GM18951 (cell line): ENCODE results near the gene COIL.
"Not testable (repeated sequence)": the region's sequence is repeated elsewhere in the genome, so short reads cannot be mapped to it uniquely, and the experiment has no call there.

ENCODE experiments used
- POLR2A ChIP-seq: IDR thresholded peaks from 4 replicates; pipeline ENCODE4 v1.6.1; 2011; ENCODE audit warnings: mild to moderate bottlenecking; ENCODE audit not compliant: insufficient read length, insufficient read depth; ENCODE audit errors: extremely low read depth
- in situ Hi-C: fragments of 300-500 bp; cut with MboI; formaldehyde crosslinking; loops from one replicate; pipeline ENCODE4 v1.12.0; 2022; ENCODE audit warnings: low sequenced_read_pairs, mixed read lengths, inconsistent platforms; ENCODE audit not compliant: unreplicated experiment

Gene COIL

DNA sequence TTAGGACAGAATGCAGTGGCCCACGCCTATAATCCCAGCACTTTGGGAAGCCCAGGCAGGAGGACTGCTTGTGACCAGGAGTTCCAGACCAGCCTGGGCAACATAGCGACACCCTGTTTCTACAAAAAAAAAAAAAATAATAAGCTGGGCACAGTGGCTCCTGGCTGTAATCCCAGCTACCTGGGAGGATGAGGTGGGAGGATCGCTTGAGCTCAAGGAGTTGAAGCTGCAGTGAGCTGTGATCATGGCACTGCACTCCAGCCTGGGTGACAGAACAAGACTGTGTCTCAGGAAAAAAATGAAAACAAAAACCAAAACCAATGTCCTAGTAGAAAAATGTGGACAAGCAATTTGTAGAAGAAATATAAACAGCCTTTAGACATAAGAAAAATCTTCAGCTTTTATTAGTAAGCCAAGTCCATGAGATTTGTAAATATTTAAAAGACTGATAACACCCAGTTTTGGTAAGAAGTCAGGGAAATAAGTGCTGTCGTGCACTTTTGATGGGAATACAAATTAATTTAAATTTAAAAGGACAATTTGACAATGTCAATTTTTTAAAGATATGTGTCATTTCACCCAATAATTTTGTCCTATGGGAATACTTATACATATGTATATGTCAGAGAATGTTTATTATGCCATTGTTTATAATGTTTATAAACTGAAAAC is 28.2 kb upstream of the COIL start:
- in situ Hi-C loops: no loop called here

DNA sequence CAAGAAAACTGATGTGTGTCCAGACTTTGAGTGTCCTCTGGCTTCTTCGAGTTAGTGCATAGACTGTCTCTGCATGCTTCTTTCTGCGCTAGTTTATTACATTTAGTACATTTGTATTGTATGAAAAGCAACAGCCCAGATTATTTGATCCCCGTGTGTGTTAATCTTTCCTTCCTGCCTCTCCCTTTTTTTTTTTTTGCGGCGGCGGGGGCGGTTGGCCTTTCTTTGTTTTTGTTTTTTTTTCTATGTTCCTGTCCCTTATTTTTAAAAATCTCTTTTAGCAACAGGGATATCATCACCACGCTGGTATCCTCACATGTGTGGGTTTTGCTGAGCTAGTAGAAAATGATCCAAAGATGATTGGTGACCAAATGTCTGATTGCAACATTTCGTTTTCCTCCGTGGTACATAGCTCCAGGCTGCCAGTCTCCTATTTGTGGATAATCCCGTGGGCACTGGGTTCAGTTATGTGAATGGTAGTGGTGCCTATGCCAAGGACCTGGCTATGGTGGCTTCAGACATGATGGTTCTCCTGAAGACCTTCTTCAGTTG is 26.5 kb upstream of the COIL start:
- no peak for TF ChIP-seq POLR2A
- in situ Hi-C loops: no loop called here

More for the DNA sequence above, 28.2 kb upstream of the COIL start:
- no peak for TF ChIP-seq POLR2A

DNA sequence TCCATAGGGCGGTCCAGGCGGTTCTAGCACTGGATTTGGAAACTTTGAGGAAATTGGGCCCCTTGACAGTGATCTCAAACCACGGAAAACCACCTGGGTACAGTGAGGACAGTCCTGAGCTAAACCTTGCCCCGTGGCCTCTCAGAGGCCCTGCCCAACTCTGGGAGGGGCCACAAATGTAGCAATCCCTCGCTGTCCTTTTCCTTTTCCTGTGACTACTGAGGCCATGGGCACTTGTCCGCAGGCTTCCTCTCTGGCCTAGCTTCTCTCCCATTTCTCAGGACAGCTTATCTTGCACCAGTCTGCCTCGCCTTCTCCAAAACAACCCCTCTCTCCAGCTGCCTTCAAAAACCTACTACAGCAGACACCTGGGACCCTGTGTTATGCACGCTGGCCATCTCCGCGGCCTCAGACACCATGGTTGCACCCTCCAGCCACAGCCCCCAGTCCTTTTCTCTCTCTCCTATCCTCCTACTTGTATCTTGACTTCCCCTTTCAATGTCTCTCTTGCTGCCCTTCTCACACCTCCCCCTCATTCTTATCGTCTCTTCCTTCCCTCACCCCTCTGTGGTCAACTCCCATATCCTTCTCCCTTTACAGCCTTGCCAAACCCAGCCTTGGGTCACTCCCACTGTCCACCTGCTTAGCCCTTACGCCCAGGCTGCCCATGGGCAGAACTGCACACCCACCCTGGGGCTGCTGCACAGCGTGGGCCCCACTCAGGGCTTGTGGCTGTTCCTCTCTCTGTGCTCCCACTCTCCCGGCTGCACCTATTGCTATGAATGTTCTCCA is 24.7 kb upstream of the COIL start:
- in situ Hi-C loops: no loop called here
- no peak for TF ChIP-seq POLR2A

DNA sequence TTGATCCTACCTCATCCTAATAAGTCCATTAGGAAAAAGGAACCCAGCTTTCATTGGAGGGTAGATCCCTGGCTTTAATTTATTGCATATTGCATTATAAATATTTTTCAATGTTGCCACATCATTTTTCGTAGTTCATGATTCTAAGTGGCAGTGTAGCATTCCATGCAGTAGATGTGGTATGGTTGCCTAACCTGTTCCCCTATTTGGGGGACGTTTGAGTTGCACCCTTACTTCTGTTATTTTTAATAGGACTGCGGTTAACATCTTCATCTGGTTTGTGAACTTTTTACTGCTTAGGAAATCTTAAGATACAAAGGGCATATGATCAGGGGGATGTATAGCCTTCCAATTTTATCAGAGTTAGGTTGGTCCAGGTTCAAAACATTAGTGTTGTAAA is 22.5 kb upstream of the COIL start:
- in situ Hi-C loops: no loop called here
- TF ChIP-seq POLR2A: no peak

DNA sequence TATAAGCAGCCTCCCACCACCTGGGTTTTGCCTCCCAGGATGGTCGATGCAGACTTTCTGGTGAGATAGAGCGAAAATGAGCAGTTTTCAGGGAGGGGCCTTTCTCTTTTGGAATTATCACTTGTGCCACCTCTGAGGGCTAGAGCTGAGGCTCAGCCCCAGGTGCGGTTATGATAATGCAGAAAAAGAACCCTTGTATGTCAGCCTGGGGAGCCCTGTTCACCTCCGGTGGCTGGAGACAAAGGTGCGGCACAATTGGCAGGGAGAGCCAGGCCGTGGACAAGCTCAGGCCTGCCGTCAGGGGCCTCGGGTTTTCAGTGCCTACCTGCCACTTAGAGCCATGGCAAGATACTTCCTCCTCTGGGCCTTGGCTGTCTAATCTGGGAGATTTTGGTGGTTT is 21.5 kb upstream of the COIL start:
- TF ChIP-seq POLR2A: no peak
- in situ Hi-C loops: no loop called here

DNA sequence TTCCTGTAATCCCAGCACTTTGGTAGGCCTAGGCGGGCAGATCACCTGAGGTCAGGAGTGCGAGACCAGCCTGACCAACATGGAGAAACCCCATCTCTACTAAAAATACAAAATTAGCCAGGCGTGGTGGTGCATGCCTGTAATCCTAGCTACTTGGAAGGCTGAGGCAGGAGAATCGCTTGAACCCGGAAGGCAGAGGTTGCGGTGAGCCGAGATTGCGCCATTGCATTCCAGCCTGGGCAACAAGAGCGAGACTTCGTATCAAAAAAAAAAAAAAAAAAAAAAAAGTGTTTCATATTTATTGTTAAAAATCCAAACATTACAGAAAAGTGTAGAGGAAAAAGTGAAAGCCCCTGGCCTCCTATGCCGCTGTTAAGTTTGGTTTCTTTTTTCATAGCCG is 19.7 kb upstream of the COIL start:
- in situ Hi-C loops: not testable (repeated sequence)

DNA sequence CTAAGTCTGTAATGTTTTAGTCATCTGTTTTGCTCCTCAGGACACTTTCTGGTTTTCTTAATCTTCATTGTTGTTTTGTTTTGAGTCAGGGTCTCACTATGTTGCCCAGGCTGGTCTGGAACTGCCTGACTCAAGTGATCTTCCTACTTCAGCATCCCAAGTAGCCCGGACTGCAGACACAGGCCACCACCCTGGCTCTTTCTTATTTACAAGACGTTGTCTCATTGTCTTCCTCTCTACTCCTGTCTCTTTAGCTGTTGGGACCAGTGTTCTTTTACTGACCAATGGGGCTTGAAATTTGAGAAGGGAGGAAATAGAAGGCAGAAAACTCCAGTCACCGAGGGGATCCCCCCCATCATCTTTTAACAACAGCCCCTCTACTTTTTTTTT is 18.2 kb upstream of the COIL start:
- in situ Hi-C loops: no loop called here
- no peak for TF ChIP-seq POLR2A

DNA sequence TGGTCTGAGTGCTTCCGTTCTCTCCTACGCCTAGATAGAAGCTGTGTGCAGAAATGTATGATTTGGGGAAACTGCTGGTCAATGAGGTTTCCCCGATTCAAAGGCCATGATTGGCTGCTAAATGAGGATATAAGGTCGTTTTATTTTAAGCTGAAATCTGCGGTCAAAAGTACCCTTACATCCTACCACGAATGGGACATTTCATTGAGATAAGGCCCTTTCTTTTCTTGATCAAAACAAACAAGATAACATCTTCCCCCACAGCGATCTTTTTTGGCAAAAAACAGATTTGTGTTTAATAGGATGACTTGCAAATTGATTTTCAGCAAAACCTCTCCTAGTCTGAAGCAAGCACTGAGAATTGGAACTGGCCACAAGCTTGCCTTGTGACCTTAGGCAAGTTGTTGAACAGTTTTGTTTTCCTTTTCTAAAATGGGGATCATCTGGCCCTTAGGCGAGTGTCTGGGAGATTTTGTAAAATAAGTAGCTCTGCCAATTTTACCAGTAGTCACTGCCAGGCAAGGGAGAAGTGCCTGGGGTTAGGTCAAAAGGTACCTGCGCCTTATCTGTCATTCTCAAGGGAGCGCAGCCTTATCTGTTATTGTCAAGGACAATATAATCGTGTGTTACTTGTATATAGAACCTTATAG is 17.7 kb upstream of the COIL start:
- in situ Hi-C loops: no loop called here
- TF ChIP-seq POLR2A: no peak

DNA sequence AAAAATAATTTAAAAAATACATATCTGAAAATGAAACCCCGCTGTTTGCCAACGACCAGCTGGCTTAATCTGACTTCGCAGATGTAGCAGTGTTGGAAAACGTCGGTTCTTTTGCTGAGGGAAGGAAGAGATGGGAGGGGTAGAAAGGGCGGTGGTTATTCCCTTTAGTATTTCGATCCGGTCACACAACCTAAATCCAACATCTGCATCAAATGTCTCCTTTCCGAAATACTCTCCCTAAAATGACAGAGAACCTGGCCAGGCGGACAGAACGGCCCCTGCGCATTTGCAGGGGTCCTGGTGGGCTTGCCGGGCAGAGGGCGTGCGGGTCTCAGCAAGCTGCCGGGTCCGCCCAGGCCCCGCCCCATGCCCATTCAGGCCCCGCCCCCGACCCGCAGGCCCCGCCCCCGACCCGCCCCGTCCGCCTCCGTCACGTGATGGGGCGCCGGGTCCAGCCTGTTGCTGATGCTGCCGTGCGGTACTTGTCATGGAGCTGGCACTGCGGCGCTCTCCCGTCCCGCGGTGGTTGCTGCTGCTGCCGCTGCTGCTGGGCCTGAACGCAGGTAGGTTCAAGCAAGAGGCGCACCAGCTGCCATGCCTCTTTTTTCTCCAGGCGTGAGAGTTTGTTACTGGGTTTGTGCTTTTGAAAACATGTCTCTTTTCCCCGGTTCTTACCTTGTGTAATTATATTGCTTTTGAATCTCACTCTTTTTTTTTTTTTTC is 17.0 kb upstream of the COIL start, which contains the start of gene SCPEP1:
Gene SCPEP1 (plus strand): TSS at position 459 of the 723 bp plus-strand sequence. CDS start 29 bp downstream, at position 488.
- in situ Hi-C loops: no loop called here
- peak; percentile 81 for TF ChIP-seq POLR2A

DNA sequence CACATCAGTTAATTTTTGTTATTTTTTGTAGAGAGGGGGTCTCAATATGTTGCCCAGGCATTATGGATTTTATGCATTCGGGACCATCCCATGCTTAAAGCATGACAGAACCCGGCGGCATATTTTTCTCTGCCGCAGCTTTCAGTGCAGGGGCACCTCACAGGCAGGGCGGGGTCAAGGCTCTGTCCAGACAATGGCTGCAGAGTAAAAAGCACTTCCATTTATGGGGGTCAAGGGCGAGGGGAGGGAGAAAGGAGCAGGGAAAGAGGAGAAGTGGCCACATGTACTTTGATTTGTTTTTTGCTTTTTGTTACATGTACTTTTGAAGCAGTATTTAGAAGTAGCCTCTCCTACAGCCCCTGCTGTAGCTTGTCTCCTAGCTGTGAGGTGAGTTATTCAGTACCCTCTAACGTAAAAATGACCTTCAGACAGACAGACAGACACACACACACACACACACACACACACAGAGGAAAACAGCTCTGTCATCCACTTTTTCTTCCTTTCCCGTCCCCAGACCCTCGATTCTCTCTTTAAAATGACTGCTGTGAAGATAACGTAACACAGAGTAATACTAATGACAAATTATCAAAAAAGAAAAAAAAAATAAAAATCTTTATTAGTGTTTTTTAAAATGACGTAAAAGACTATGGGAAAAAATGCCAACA is 16.2 kb upstream of the COIL start:
- no peak for TF ChIP-seq POLR2A
- in situ Hi-C loops: no loop called here

DNA sequence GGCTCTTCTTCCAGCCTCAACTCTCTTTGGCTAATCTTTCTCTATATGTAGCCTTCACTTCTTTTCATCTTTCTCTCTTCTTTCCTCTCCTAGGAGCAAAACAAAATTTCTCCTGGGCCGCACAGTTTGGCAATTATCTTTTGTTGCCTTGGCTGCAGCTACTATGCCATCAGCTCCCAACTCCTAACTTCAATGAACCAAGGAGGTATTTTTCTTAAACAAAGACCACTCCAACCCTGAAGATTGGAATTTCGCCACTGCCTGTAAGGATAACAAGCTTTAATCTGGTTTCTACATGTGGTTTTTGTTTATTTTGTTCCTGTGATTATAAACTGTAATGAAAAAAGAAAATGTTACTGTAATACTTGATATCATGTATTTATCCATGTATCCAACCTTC is 14.8 kb upstream of the COIL start:
- TF ChIP-seq POLR2A: no peak
- in situ Hi-C loops: no loop called here

DNA sequence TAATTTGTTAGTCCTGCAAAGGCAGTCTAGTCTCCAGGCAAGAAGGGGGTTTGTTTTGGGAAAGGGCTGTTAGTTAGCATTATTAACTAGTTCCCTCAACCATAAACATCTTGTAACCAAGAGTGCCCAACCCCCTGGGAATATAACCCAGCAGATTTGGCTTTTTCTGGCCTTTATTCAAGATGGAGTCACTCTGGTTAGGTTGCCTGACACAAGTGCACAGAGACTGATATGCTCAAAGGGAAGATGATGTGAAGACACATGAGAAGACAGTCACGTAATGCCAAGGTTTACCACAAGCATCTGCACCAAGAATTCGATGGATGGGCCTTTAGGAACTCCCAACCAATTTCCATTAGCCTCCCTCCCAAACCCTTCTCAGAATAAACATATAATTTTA is 13.2 kb upstream of the COIL start:
- in situ Hi-C loops: no loop called here
- no peak for TF ChIP-seq POLR2A
